ENCODE measurements around the gene TUBA4B.

The TUBA4B gene

DNA sequence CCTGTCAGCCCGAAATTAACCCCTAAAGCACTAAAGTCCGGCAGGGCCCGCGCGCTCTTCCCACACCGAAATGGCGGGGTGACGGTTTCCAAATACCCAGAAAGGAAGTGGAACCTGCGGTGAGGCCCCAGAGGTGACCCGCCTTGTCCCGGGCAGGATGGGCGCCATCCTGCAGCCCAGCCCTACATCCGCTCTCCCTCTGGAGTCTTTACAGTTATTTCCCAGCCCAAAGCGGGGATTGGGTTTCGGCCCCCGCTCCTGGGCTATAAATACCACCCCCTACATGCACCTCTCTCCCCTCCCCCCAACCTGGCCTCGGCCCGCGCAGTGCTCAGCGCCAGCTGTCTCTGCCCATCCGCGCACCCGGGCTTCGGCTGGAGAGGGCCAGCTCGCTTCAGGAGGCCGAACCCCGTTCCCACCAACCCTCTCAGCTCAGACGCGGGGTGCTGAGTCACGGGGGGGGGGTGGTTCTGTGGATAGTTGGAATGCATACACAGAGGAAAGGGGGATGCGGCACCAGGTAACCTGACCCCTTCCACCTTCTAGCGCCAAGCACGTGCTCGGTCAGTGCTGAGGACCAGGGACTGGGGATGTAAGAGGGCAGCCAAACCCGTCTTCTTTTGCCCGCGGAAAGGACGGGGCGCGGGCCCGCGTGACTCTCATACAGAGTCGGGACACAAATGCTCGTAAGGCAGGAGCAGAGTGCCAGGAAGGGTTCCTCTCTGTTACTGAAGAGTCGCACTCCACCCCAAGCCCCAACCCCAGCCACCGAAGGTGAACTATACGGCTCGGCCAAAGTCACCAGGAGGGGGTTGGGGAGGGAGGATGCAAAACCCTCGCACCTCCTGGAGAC is at the start of gene TUBA4B:
TUBA4B (plus strand) TSS at position 344 of the 853 bp plus-strand sequence; CDS start at position 509, 165 bp downstream.
- TF ChIP-seq, protein P1, sequence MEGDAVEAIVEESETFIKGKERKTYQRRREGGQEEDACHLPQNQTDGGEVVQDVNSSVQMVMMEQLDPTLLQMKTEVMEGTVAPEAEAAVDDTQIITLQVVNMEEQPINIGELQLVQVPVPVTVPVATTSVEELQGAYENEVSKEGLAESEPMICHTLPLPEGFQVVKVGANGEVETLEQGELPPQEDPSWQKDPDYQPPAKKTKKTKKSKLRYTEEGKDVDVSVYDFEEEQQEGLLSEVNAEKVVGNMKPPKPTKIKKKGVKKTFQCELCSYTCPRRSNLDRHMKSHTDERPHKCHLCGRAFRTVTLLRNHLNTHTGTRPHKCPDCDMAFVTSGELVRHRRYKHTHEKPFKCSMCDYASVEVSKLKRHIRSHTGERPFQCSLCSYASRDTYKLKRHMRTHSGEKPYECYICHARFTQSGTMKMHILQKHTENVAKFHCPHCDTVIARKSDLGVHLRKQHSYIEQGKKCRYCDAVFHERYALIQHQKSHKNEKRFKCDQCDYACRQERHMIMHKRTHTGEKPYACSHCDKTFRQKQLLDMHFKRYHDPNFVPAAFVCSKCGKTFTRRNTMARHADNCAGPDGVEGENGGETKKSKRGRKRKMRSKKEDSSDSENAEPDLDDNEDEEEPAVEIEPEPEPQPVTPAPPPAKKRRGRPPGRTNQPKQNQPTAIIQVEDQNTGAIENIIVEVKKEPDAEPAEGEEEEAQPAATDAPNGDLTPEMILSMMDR (IDR thresholded peaks at IDR 0.05; ENCODE audit: low read depth, low read length, missing control alignments) = no peak
- DNase-seq (ENCODE audit: low read depth) = no peak
- H3K4me3 ChIP-seq (ENCODE audit: low read depth, low read length) = peak within 1 kb of the TSS; percentile 37
- in situ Hi-C loops (cut with HindIII; ENCODE audit: low sequenced_read_pairs) = no loop called here

DNA sequence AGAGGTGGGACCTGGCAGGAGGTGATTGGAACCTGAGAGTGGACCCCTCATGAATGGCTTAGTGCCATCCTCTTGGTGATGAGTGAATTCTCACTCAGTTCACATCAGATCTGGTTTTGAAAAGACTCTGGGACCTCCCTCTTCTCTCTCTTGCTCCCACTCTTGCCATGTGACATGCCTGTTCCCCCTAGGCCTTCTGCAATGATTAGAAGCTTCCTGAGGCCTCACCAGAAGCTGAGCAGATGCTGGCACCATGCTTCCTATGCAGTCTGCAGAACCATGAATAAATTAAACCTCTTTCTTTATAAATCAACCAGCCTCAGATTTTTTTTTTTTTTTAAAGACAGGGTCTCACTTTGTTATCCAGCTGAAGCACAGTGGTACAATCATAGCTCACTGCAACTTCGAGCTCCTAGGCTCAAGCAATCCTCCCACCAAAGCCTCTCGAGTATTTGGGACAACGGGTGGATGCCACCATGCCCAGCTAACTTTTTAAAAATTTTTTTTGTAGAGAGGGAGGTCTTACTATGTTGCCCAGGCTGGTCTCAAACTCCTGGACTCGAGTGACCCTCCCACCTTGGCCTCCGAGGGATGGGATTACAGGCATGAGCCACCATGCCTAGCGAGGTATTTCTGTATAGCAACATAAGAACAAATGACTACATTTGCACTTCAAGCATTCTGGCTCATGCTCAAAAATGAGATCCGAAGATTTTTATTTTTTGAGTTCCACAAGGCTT is 48.4 kb upstream of the TUBA4B start:
- in situ Hi-C loops (cut with HindIII; ENCODE audit: low sequenced_read_pairs) = no loop called here
- DNase-seq (ENCODE audit: low read depth) = no peak
- H3K4me3 ChIP-seq (ENCODE audit: low read depth, low read length) = no peak overlapping the region
- TF ChIP-seq, protein P1 (IDR thresholded peaks at IDR 0.05; ENCODE audit: low read depth, low read length, missing control alignments) = no peak

DNA sequence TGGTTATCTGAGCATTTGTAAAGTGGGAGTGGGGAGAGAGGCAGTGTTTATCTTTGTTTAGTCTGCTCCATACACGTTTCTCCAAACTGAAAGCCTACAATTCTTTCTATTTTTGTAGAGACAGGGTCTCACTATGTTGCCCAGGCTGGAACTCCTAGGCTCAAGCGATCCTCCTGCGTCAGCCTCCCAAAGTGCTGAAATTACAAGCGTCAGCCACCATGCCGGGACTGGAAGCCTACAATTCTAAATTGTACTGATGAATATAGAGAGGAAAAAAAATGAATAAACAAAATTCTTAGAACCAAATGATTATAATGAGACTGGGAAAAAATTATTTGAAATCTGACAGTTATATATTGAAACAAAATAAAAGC is 47.9 kb upstream of the TUBA4B start:
- DNase-seq (ENCODE audit: low read depth) = no peak
- H3K4me3 ChIP-seq (ENCODE audit: low read depth, low read length) = no peak overlapping the region
- TF ChIP-seq, protein P1 (IDR thresholded peaks at IDR 0.05; ENCODE audit: low read depth, low read length, missing control alignments) = no peak
- in situ Hi-C loops (cut with HindIII; ENCODE audit: low sequenced_read_pairs) = no loop called here

DNA sequence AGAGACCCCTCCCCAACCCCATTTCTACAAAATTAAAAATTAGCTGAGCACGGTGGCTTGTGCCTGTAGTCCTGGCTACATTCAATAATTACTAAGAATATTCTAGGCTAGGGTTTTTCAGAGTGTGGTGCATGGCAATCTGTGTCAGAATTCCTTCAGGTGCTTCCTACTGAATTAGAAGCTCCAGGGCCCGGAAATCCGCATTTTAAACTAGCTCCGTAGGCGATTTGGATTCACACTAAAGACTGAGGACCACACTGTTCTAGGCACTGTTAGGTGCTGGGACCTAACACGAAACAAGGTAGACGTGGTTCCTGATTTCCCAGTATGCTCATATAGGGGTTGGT is 47.1 kb upstream of the TUBA4B start:
- no peak for DNase-seq (ENCODE audit: low read depth)
- peak overlapping the region; percentile 64 for H3K4me3 ChIP-seq (ENCODE audit: low read depth, low read length)
- TF ChIP-seq, protein P1 (IDR thresholded peaks at IDR 0.05; ENCODE audit: low read depth, low read length, missing control alignments) = no peak
- in situ Hi-C loops (cut with HindIII; ENCODE audit: low sequenced_read_pairs) = no loop called here

DNA sequence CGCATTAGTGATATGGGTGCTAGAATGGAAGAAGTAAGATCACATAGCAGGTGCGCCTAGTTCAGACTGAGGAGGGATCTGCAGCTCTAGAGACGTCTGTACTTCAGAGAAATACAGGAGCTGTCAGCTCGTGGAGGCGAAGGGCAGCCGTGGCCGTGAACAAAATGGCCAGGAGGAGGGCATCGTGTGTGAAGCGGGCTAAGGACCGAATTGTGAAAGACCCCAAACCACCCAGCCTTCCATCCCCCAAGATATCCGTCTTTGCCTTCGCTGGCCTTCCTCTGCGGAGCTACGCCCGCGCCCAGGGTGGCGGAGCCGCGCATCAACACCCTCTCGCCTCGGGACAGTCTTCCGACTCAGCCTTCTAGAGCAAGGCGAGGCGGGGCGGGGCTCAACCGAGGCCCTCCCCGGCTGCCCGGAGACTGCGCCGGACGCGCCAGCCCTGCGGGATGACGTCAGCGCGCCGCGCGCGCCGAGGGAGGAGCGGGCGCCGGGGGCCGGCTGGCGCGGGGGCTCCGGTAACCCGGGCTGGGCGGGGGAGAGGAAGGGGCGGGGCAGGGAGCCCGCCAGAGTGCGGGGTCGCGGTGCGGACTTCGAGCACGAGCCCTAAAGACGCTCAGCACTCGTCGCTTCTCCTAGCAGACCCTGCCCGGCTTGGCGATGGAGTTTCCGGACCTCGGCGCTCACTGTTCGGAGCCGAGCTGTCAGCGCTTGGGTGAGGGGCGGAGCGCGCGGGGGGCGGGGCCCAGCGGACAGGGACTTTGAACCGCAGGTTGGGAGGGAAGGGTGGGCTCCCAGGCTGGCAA is 46.5 kb upstream of the TUBA4B start, which contains the start of gene ZFAND2B:
ZFAND2B (plus strand) TSS at position 455 of the 806 bp plus-strand sequence; CDS start at position 661, 206 bp downstream.
- peak; percentile 74 for DNase-seq (ENCODE audit: low read depth)
- in situ Hi-C loops (cut with HindIII; ENCODE audit: low sequenced_read_pairs) = no loop called here
- peak within 1 kb of the TSS; percentile 64 for H3K4me3 ChIP-seq (ENCODE audit: low read depth, low read length)
- TF ChIP-seq, protein P1 (IDR thresholded peaks at IDR 0.05; ENCODE audit: low read depth, low read length, missing control alignments) = no peak
